GM12873 (cell line): ENCODE data around the gene SNAP25.
A peak's percentile ranks its signal among the peaks of the same experiment; 100 is the strongest.

Experiments used
- CTCF ChIP-seq: IDR thresholded peaks from 2 replicates; pipeline ENCODE4 v1.5.1; 2012; ENCODE audit warnings: low read depth, mild to moderate bottlenecking, moderate library complexity, low read length, control low read depth; ENCODE audit not compliant: insufficient read depth; ENCODE audit errors: missing control alignments

SNAP25 gene

GRCh38 chr20:10315138-10315537 lies 96.5 kb downstream of the SNAP25 start:
- no peak for TF ChIP-seq CTCF

- peak; percentile 53 for TF ChIP-seq CTCF
Observed at GRCh38 chr20:10316582-10316981, 98.0 kb downstream of the SNAP25 start.

GRCh38 chr20:10318291-10319024 lies 99.8 kb downstream of the SNAP25 start:
- TF ChIP-seq CTCF = no peak

GRCh38 chr20:10319855-10320254 lies 101.2 kb downstream of the SNAP25 start:
- TF ChIP-seq CTCF = no peak

GRCh38 chr20:10321138-10321717 lies 102.6 kb downstream of the SNAP25 start:
- no peak for TF ChIP-seq CTCF

GRCh38 chr20:10322073-10323012 lies 103.7 kb downstream of the SNAP25 start:
- TF ChIP-seq CTCF = no peak

GRCh38 chr20:10323729-10324128 lies 105.1 kb downstream of the SNAP25 start:
- TF ChIP-seq CTCF = no peak
